HL-60/S4 treated with phorbol 12-myristate 13-acetate at 8.2 ng/mL for 4 days and 3 days (cell line): Measurements from ENCODE around the gene SRD5A1.

ENCODE experiments used
- in situ Hi-C: fragments of 300-500 bp; cut with MboI; formaldehyde crosslinking; loops from 2 replicates; pipeline ENCODE4 v1.15.0; 2022; ENCODE audit warnings: low sequenced_read_pairs

Gene SRD5A1

GRCh38 chr5:6603643-6604042, 29.6 kb upstream of the SRD5A1 start:
- in situ Hi-C loops: no loop called here

- in situ Hi-C loops: no loop called here
Observed at GRCh38 chr5:6604341-6604740, 28.9 kb upstream of the SRD5A1 start.

GRCh38 chr5:6604946-6605345, 28.3 kb upstream of the SRD5A1 start:
- in situ Hi-C loops: no loop called here

GRCh38 chr5:6606884-6607558, 26.2 kb upstream of the SRD5A1 start:
- in situ Hi-C loops: no loop called here

- in situ Hi-C loops: no loop called here
Observed at GRCh38 chr5:6607559-6607936, 25.7 kb upstream of the SRD5A1 start.

GRCh38 chr5:6608016-6608415, 25.2 kb upstream of the SRD5A1 start:
- in situ Hi-C loops: no loop called here

GRCh38 chr5:6611334-6612256, 21.6 kb upstream of the SRD5A1 start:
- in situ Hi-C loops: no loop called here

- in situ Hi-C loops: no loop called here
Observed at GRCh38 chr5:6615034-6615815, 18.0 kb upstream of the SRD5A1 start.

- in situ Hi-C loops: no loop called here
Observed at GRCh38 chr5:6616632-6617031, 16.6 kb upstream of the SRD5A1 start.

GRCh38 chr5:6623228-6623627, 10.0 kb upstream of the SRD5A1 start:
- in situ Hi-C loops: no loop called here

GRCh38 chr5:6623941-6624340, 9.3 kb upstream of the SRD5A1 start:
- in situ Hi-C loops: no loop called here

- in situ Hi-C loops: loop anchor here (25.0 kb wide), 1 partner anchor 111 kb away; no protein-coding TSS in a partner anchor
Observed at GRCh38 chr5:6626508-6626907, 6.7 kb upstream of the SRD5A1 start.

- in situ Hi-C loops: loop anchor here (25.0 kb wide), 1 partner anchor 106 kb away; no protein-coding TSS in a partner anchor
Observed at GRCh38 chr5:6631441-6631840, 1.8 kb upstream of the SRD5A1 start.

- in situ Hi-C loops: loop anchor here (25.0 kb wide), 1 partner anchor 105 kb away; no protein-coding TSS in a partner anchor
Observed at GRCh38 chr5:6632324-6632887, 834 bp upstream of the SRD5A1 start.

GRCh38 chr5:6633469-6634245, 417 bp downstream of the SRD5A1 start:
- in situ Hi-C loops: loop anchor here (25.0 kb wide), 1 partner anchor 104 kb away; no protein-coding TSS in a partner anchor

GRCh38 chr5:6634306-6634705, 1.1 kb downstream of the SRD5A1 start:
- in situ Hi-C loops: loop anchor here (25.0 kb wide), 1 partner anchor 103 kb away; no protein-coding TSS in a partner anchor

GRCh38 chr5:6634788-6635430, 1.7 kb downstream of the SRD5A1 start:
- in situ Hi-C loops: loop anchor here (25.0 kb wide), 1 partner anchor 102 kb away; no protein-coding TSS in a partner anchor

- in situ Hi-C loops: loop anchor here (25.0 kb wide), 1 partner anchor 101 kb away; no protein-coding TSS in a partner anchor
Observed at GRCh38 chr5:6636293-6636692, 3.1 kb downstream of the SRD5A1 start.

GRCh38 chr5:6637022-6637421, 3.8 kb downstream of the SRD5A1 start:
- in situ Hi-C loops: loop anchor here (25.0 kb wide), 1 partner anchor 100 kb away; no protein-coding TSS in a partner anchor
